Anterior cingulate cortex (tissue), 58 donors: ENCODE measurements around the gene ACADVL.

Source experiments
- DNase-seq, 58 donors: peaks; one replicate each; lab custom pipeline; 2025; lab: John Stamatoyannopoulos, UW

Gene ACADVL

GRCh38 chr17:7215136-7215638, 4.6 kb upstream of the ACADVL start:
- DNase-seq, result peak in 1 of 58 donors; percentile 93

DNA sequence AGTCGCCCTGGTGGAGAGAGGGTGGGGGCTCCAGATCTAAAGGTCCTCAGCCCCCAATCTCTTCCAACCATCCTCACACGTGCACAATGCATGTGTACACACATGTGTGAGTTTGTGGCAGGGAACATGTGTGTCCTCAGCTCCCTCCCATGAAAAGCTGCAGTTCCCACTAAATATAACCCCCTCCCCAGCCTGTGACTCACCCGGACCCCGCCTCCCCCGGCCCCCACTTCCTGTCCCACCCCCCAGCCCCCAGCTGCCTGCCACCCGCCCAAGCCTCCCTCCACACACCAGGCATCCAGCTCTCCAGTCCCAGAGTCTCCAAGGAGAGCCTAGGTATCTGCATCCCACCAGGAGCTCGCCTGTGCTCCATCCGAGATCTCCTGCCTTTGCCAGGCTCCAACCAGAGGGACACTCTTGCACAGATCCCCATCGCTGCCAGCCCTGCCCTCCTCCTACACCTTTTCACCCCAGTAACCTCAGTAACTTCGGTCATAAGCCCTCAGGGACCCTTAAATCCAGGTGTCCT, 4.0 kb upstream of the ACADVL start:
- peak in 1 of 58 donors; percentile 32 for DNase-seq

GRCh38 chr17:7216242-7217112, 3.3 kb upstream of the ACADVL start:
- peak in 1 of 58 donors; percentile 12 for DNase-seq

- DNase-seq, result peak in 33 of 58 donors; percentile 15 to 80 (median 49)
These were observed 2.4 kb upstream of the ACADVL start for GRCh38 chr17:7217113-7217987.

- no peak for DNase-seq
These were observed 1.6 kb upstream of the ACADVL start for GRCh38 chr17:7218166-7218565.

GRCh38 chr17:7218758-7219157, 980 bp upstream of the ACADVL start:
- no peak for DNase-seq

DNA sequence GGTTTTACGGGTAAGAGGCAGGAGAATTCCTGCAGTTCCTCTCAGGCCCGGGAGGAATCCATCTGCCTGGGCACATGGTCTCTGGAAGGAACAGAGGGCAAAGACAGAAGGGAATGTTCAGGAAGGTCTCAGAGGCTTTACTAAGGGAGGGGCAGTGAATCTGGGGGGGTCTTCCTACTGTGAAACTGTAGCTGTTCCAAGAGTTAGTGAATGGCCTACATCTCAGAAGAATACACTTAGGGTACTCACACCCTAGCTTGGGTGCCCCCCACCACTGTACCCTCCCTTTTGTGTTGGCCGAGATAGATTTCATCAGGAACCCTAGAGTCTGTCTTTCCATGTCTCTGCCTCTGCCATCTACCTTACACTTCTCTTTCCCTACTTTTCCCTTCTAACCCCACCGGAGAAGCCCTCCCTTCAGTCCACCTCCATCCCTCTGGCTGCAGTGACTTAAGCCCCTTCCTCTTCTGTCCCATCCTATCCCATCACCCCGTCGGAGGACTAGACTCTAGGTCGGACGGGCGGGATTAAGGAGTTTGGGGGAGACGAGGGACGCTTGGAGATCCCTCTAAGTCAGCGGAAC, 418 bp upstream of the ACADVL start:
- DNase-seq, result no peak

GRCh38 chr17:7220593-7221277, 997 bp downstream of the ACADVL start:
- peak in 21 of 58 donors; percentile 17 to 50 (median 28) for DNase-seq

GRCh38 chr17:7221278-7222092, 1.7 kb downstream of the ACADVL start:
- no peak for DNase-seq

- DNase-seq, result no peak
These were observed 2.6 kb downstream of the ACADVL start for GRCh38 chr17:7222093-7222971.

DNA sequence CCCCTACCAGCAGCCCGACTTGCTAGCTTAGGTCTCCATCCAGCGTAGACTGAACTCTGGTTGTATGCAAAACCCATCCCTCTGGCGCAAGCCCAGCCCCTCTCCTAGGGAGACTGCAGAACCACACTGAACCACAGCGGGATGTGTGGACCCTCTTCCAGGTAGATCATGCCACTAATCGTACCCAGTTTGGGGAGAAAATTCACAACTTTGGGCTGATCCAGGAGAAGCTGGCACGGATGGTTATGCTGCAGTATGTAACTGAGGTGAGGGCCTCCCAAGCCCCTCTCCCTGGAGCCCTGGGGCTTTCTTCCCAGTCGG, 3.2 kb downstream of the ACADVL start:
- DNase-seq, result no peak

GRCh38 chr17:7223375-7223774, 3.6 kb downstream of the ACADVL start:
- DNase-seq, result no peak

DNA sequence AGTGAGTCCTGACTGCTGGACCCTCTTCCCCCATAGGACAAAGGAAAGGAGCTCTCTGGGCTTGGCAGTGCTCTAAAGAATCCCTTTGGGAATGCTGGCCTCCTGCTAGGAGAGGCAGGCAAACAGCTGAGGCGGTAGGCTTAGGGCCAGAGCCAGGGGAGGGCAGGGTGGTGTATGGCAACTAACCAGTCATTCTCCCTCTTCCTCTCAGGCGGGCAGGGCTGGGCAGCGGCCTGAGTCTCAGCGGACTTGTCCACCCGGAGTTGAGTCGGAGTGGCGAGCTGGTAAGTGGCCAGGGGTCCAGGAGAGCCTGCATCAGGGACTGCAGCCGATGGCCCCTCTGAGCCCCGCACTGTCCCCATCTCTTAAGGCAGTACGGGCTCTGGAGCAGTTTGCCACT, 4.4 kb downstream of the ACADVL start:
- peak in 1 of 58 donors; percentile 24 for DNase-seq

GRCh38 chr17:7224661-7225111, 4.9 kb downstream of the ACADVL start:
- no peak for DNase-seq

- no peak for DNase-seq
These were observed 6.1 kb downstream of the ACADVL start for GRCh38 chr17:7225711-7226331.

- no peak for DNase-seq
These were observed 7.3 kb downstream of the ACADVL start for GRCh38 chr17:7226721-7227710.
